Measurements from ENCODE around the gene BCL2A1. TPM values are rescaled to one million over a fixed set of nuclear protein-coding genes. Genes with fewer than 3 reads are reported as not detected.
A peak's percentile ranks its signal among the peaks of the same experiment; 100 is the strongest.

BCL2A1 gene
- total and polyA plus RNA-seq, 10 of the 15 experiments (the other 5 are each of a cell fraction or from before 2014, with no cell fraction given) = 181 to 570 (median 321) TPM

- peak; percentile 37; the same call in 1 of the 2 replicates for TF ChIP-seq ZNF687 (IDR thresholded peaks at IDR 0.05)
- TF ChIP-seq CREB1 (IDR thresholded peaks at IDR 0.05; ENCODE audit: low read depth) = no peak
- no peak for TF ChIP-seq ZNF622 (IDR thresholded peaks at IDR 0.05)
- TF ChIP-seq MYB (IDR thresholded peaks at IDR 0.05; ENCODE audit: borderline replicate concordance, low read depth, low read length) = no peak
- no peak for TF ChIP-seq CEBPB (IDR thresholded peaks at IDR 0.05; ENCODE audit: borderline replicate concordance in 1 of 2, low read depth in 2 of 2, low read length in 2 of 2)
- no peak for TF ChIP-seq KAT2A (conservative IDR thresholded peaks at IDR 0.05; ENCODE audit: control insufficient read depth, low read depth, low read length)
- no peak for TF ChIP-seq HDGF (IDR thresholded peaks at IDR 0.05)
- no peak for TF ChIP-seq HDAC6 (IDR thresholded peaks at IDR 0.05; ENCODE audit: unreplicated experiment)
- TF ChIP-seq ASH2L (IDR thresholded peaks at IDR 0.05; ENCODE audit: borderline replicate concordance, low read depth) = no peak
- 0 out of 2 replicates have a peak, but pooled peaks have one; percentile 54 for TF ChIP-seq NR2F1 (conservative IDR thresholded peaks at IDR 0.05)
- no peak for TF ChIP-seq PAX8 (IDR thresholded peaks at IDR 0.05)
- TF ChIP-seq ESRRA (IDR thresholded peaks at IDR 0.05; ENCODE audit: low read length) = no peak
- TF ChIP-seq FOXM1 (IDR thresholded peaks at IDR 0.05; ENCODE audit: low read depth, low read length) = peak; percentile 34; the same call in 1 of the 2 replicates
- no peak; the same call in 1 of the 2 replicates for TF ChIP-seq MTA3 (IDR thresholded peaks at IDR 0.05; ENCODE audit: borderline replicate concordance, low read length)
- peak; percentile 93 to 94 for TF ChIP-seq IKZF2 (IDR thresholded peaks at IDR 0.05)
- TF ChIP-seq ATF7 (IDR thresholded peaks at IDR 0.05; ENCODE audit: low read depth) = peak; percentile 64
- TF ChIP-seq RELA (IDR thresholded peaks at IDR 0.05; ENCODE audit: borderline replicate concordance, partially characterized antibody) = no peak
- TF ChIP-seq IRF4 (IDR thresholded peaks at IDR 0.05; ENCODE audit: low read depth, low read length) = peak; percentile 60; the same call in 1 of the 2 replicates
- peak; percentile 89 for TF ChIP-seq IKZF1 (conservative IDR thresholded peaks at IDR 0.05)
- peak; percentile 76 for TF ChIP-seq RAD51 (IDR thresholded peaks at IDR 0.05)
- TF ChIP-seq MLLT1 (IDR thresholded peaks at IDR 0.05) = peak; percentile 32; the same call in 1 of the 2 replicates
- no peak; the same call in 2 of the 3 replicates for TF ChIP-seq POU2F2 (IDR thresholded peaks at IDR 0.05; ENCODE audit: borderline replicate concordance, low read depth, low read length)
- TF ChIP-seq TARDBP (IDR thresholded peaks at IDR 0.05; ENCODE audit: borderline replicate concordance) = no peak
- TF ChIP-seq IRF5 (IDR thresholded peaks at IDR 0.05; ENCODE audit: borderline replicate concordance) = no peak
- TF ChIP-seq USF1 (IDR thresholded peaks at IDR 0.05; ENCODE audit: borderline replicate concordance, extremely low read length, insufficient read depth, low read depth, low read length) = peak; percentile 10
Measured at GRCh38 chr15:79981831-79982455, 10.9 kb upstream of the BCL2A1 start (continued).

All from GM12878 (cell line).